ENCODE measurements around the gene DDX54.
A peak's percentile ranks its signal among the peaks of the same experiment; 100 is the strongest.

The DDX54 gene

GRCh38 chr12:113140706-113141105 lies 44.6 kb downstream of the DDX54 start:
- no peak for DNase-seq (ENCODE audit: low read depth)

GRCh38 chr12:113138826-113139225 lies 46.5 kb downstream of the DDX54 start:
- DNase-seq (ENCODE audit: low read depth), result no peak

GRCh38 chr12:113137861-113138783 lies 47.2 kb downstream of the DDX54 start:
- DNase-seq (ENCODE audit: low read depth), result no peak

- no peak for DNase-seq (ENCODE audit: low read depth)
Measured at GRCh38 chr12:113136990-113137511, 48.2 kb downstream of the DDX54 start.

DNA sequence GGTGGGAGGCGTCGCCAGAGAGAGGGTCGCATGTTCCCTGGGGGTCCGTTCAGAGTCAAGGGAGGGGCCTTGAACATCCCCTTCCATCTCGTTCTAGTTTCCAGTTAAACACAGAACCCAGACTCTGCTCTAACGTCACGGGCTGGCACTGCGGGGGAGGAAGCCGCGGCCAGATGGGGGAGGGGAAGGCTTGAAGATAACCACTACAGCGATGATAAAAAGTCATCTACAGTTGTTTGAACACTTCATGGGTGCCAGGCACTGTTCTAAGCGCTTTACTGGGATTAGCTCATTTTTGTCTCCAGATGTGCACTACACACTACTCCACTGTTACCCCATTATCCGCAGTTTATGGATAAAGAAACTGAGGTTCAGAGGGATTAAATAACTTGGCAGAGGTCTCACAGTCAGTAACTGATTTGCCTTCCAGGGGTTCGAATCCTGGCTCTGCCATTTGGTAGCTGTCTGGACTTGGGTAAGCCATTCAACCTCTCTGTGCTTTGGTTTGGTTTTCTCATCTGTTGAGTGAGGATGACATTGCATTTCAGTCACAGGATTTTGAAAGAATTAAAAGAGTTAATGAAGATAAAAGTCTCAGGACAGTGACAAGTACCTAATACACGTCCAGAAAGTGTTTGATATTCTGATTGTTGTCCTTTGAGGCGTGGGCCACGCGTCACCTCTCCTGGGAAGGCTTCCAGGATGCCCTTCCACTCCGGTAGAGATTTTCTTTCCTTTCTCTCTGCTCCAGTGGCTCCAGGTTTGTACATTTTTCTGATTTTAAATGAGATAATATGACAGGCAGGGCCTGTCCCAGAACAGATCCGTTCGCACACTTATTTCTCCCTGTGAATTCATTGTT lies 48.9 kb downstream of the DDX54 start:
- peak; percentile 27 for DNase-seq (ENCODE audit: low read depth)

- peak; percentile 50 for DNase-seq (ENCODE audit: low read depth)
Measured at GRCh38 chr12:113135178-113136127, 49.8 kb downstream of the DDX54 start, which contains the start of gene RASAL1. TSS of gene RASAL1 (minus strand) at chr12:113135761. CDS start at chr12:113135462, 299 bp downstream.

DNA sequence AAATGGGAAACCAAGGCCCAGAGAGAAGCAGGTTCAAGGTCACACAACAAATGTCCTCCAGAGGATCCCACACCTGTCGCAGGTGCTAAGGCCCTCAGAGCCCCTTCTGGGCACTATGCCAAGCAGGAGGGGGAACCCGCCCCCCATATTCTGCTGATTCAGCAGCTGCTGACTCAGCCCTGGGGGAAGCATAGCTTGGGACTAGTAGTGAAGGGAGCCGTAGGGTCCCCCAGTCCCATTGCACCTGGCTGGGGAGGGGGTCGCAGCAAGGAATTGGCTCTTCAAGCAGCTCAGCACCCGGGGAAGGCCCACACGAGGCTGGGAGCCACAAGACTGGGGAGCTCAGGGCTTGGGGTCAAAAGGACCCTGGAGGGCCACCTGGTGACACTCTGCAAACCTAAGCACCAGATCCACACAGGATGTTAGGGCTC lies 50.7 kb downstream of the DDX54 start:
- DNase-seq (ENCODE audit: low read depth), result no peak

DNA sequence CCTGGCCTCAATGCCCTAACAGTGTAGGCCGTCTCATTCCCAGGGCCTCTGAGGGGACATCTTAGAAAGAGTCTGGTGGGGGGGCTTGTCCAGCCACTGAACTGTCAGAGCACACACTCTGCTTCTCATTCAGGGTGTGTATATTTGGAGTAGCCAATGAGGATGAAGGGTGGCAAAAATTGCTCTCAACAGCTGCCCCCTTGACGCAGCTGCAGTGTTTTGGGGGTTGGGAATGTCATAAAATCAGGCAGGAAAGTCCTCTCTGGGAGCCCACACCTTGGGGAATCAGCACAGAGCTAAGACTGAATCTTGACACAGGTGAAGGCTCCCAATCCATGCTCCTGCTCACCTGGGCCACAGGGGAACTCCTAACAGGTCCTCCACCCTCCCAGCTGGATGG lies 51.2 kb downstream of the DDX54 start:
- no peak for DNase-seq (ENCODE audit: low read depth)

DNA sequence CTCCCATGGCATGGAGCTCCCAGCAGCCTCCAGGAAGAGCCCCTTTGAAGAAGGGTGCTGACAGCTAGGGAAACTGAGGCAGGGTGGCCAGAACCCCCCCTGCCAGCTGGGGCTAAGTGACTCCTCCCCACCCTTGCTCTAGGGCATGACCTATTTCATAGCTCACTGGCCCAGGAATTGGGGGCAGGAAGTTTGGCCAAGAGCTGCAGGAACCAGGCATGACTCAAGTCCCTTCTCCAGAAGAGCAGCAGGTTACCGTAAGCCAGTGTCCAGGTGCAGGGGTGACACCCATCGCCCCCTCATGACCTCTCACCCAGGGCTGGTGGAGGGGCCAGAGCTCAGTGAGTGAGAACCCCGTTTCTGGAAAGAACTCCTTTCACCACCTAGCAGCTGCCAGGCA lies 51.6 kb downstream of the DDX54 start:
- no peak for DNase-seq (ENCODE audit: low read depth)

DNA sequence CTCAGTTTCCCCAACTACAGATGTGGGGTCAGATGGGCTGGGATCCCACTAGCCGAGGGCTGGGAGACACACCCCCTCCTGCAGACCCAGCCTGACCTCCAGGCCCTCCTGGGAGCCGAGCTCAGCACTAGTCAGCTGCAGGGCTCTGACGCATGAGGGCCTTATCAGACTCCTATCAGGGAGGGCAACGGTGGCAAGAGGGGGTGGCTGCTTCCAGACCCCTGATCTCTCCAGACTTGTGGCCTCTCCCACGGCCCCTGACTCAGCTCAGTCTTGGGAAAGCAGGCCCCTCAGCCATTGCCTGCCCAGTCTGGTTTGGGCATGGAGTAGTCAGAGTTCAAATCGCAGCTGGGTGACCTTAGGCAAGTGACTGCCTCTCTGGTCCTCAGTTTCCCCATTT lies 52.2 kb downstream of the DDX54 start:
- no peak for DNase-seq (ENCODE audit: low read depth)

GRCh38 chr12:113131556-113131955 lies 53.7 kb downstream of the DDX54 start:
- no peak for DNase-seq (ENCODE audit: low read depth)

- DNase-seq (ENCODE audit: low read depth), result no peak
Measured at GRCh38 chr12:113130457-113131135, 54.7 kb downstream of the DDX54 start.

DNA sequence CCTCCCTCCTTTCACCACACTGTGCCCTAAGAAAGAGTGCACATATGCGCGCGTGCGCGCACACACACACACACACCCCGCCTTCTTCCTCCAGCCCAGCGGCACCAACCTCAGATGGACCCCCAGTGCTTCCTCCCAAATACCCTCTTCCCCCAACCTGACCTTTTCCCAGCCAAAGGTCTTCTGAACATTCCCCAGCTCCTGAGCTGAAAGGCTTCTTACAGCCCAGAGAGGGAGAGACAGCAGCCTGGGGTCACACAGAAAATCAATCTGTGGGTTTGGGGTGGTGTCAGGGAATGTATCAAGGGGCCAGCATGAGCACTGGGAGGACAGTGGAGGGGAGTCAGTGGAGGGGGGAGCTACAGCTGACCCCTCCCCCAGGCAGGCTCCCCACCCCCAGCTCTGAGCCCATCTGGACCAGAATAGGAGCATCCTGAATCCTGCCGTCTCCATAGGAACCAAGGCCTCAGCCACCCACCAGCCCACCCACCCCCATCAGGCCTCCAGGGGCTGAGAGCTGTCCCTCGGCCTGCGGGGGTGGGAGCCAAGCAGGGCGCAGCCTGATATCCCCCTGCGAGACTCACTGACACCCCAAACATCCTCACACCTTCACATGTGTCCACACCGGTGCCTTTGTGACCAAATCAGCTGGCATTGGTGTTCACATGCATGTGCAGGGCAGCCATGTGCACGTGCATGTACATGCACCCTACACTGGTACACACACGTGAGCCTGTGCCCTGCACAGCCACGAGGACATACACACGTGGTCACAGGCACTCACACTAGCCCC lies 55.4 kb downstream of the DDX54 start:
- no peak for DNase-seq (ENCODE audit: low read depth)

DNA sequence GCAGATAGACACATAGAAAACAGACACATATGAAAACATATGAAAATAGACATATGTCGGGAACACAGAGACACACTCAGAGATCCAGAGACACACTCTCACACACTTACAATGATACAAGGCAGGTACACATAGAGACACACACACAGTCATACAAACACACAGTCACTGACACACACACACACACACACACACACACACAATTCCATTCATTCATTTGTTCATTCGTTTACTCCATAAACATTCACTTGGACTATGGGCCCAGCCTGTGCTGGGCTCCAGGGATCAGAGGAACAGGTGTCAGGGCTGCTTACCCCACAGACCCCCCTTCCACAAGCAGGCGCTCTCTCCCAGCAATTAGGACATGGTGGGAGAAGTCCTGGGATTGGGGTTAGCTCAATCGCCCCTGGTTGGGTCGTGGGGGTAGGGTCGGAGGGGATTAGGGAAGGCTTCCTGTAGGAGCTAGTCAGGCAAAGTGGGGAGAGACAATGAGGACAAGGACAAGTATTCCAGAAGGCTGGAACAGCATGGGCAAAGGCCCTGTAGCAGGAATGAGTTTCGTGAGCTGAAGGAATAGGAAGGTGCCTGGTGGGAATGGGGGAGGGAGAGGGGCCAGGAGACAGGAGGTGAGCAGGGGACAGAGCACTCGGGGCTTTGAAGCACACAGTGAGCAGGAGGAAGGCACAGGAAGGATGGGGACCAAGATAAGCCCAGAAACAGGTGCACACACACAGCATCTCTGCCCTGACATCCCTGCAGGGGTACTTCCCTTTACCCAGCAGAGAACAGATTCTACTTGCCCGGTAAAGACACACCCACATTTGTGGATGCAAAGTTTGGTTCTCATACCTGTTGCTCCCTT lies 56.2 kb downstream of the DDX54 start:
- no peak for DNase-seq (ENCODE audit: low read depth)

- DNase-seq (ENCODE audit: low read depth), result no peak
Measured at GRCh38 chr12:113127791-113128199, 57.5 kb downstream of the DDX54 start.

DNA sequence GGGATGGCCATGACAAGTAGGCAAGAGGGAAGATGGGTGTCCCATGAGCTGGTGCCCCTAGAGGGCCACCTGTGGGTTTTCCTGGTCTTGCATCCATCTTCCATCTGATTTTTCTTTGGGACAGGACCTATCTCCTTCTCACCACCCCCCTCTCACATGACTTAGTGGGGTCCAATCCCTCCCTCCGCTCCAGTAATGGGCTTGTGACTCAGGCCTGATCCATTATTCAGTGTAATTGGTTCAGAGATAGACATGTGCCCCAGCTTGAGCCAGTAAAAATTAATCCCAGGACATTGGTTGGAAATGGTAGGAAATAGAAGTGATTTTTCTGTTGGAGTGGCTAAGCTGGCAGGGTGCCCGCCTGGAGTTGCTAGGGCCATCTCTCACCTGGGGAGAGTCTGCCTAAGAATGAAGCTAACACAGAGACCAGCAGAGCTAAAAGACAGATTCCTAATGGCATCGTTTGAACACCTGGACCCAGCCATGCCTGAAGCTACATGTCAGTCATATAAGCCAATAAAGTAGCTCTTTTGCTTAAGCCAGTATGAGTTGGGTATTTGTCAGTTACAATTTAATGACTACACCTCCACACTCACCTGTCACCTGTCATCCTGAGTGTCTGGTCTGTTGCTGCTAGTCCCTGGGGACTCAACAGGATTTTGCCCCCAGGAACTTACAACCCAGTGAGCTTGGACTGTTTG lies 64.5 kb downstream of the DDX54 start:
- no peak for DNase-seq (ENCODE audit: low read depth)

- DNase-seq (ENCODE audit: low read depth), result no peak
Measured at GRCh38 chr12:113119980-113120669, 65.2 kb downstream of the DDX54 start.

DNA sequence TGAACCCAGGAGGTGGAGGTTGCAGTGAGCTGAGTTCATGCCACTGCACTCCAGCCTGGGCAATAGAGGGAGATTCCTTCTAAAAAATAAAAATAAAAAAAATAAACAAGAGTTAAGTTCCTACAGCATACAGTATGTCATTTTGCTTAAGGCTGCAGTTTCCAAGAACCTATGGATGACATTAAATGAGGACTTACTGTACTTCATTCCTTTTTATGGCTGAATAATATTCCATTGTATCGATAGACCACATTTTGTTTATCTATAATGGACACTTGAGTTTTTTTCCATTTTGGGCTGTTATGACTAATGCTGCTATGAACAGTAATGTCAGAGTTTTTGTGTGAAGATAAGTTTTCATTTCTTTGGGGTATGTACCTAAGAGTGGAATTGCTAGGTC lies 67.1 kb downstream of the DDX54 start:
- no peak for DNase-seq (ENCODE audit: low read depth)

All from activated gamma-delta T cell treated with anti-CD3 and anti-CD28 coated beads, Interleukin-2, amount 50 U/mL, for 16 hours (primary cell).